HG03135 (cell line): ENCODE measurements around the gene ATP13A1.
"Not testable (repeated sequence)": the region's sequence is repeated elsewhere in the genome, so short reads cannot be mapped to it uniquely, and the experiment has no call there.

Source experiments
- ATAC-seq: cut with Tn5 transposase; IDR thresholded peaks from one replicate; pipeline ENCODE4 v1.9.1; 2021; ENCODE audit warnings: mild to moderate bottlenecking, moderate library complexity; ENCODE audit not compliant: unreplicated experiment

Gene ATP13A1

DNA sequence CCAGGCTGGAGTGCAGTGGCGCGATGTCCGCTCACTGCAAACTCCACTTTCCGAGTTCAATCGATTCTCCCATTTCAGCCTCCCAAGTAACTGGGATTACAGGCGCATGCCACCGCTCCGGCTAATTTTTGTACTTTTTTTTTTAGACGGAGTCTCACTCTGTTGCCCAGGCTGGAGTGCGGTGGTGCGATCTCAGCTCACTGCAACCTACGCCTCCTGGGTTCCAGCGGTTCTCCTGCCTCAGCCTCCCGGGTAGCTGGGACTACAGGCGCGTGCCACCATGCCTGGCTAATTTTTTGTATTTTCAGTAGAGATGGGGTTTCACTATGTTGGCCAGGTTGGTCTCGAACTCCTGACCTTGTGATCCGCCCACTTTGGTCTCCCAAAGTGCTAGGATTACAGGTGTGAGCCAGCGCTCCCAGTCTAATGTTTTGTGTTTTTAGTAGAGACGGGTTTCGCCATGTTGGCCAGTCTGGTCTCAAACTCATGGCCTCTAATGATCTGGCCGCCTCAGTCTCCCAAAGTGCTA lies 2.0 kb upstream of the ATP13A1 start:
- not testable (repeated sequence) for ATAC-seq

DNA sequence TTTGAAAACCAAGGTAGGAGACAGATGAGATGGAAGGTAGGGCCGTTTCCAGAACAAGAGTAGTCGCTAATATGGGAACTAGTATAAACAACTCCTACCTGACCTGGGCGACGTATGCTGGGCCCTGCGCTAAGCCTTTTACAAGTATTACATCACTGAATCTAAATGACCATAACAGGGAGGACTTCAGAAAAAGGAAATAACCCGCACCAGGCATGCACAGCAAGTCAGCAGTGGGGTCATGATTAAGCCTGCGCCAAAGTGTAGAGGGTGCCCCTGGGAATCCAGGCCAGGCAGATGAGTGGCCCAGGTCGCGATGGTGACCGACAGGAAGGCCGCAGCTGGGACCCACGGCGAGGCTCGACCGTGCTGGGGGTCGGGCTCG lies 613 bp downstream of the ATP13A1 start:
- peak; percentile 11 for ATAC-seq

DNA sequence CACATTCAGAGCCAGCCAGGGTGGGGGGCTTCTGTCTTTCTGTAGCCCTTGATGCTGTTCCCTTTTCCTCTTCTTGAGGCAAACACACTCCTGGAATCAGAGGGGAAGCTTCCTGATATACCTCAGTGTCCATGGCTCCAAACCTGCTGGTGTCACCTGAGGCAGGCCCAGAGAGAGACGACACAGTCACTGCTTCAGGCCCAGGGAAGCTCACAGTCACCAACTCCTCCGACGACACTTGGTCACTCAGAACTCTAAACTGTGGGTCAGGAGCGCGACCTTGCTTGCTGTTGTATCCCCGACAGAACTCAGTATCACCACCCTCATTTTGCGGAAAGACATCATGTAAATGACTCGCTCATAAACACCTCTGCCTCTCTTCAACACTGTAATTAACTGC lies 1.1 kb downstream of the ATP13A1 start:
- no peak for ATAC-seq

DNA sequence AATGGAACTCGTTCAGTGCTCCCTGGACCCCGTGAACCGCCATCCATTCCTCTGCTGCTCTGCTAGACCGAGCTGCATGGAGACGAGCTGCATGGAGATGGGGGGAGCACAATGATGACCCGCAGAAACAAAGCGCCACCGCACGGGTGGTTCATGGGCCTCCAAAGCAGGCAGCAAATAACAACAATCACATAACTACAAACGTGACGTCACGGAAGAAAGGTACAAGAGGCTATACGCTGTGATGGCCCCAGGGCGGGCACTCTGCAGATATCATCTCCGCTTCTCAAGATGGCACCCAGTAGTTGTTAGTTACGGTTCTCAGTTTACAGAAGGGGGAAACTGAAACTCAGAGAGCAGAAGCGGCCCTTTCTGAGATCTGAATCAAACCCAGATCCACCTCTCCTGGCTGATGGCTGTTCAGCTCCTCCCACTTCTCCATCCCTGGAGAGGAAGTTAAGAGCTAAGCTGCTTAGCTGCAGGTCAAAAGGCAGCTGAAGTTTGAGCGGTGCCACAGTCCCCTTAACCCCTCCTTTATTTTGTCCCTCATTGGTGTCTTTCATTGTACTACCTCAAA lies 1.7 kb downstream of the ATP13A1 start:
- peak; percentile 35 for ATAC-seq

DNA sequence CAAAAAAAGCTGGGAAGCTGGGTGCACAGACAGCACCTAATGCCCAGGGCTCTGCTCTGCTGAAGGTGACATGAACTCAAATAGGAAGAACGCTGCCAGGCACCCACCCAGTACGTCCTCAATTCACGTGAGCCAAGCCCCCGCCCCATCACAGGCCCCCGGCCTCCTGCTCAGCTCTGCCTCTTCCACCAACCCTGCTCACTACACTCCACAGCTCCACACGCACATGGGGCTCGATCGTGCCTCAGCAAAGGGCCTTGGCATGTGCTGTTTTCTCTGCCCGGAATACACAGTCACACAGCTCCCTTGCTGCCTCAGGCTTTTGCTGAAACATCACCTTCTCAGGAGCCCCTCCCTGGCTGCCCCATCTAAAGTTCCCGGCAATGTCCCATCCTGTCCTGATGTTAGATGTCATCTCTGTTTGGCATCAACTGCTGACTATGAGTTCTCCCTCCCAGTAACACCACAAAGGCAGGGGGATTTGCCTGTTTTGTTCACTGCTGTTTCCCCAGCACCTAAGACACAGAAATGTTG lies 2.3 kb downstream of the ATP13A1 start:
- ATAC-seq = no peak

DNA sequence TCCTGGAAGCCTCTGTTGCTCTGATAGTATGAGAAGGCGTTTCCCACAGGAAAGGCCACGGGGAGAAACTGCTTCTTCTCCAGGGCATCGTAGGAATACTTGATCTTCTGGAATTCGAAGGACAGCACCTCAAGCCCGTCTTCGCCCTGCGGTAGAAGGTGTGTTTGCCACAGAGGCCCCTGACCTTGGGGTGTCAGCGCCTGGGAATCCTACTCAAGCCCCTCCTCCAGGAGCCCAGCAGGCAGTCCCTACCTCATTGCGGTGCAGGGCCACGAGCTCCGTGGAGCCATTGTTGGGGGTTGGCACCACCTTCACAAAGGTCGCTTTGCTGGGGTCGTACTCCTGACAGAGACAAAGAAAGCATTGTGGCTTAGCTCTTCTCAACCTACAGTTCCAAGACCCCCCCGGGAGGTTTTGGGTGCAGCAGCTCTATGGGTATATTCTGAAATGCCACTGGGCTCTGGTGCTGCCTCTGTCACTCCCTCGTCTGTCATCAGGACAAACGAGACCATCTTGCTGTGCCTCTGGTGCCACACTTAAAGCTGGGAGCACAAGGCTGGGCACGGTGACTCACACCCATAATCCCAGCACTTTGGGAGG lies 3.7 kb downstream of the ATP13A1 start:
- ATAC-seq = no peak

DNA sequence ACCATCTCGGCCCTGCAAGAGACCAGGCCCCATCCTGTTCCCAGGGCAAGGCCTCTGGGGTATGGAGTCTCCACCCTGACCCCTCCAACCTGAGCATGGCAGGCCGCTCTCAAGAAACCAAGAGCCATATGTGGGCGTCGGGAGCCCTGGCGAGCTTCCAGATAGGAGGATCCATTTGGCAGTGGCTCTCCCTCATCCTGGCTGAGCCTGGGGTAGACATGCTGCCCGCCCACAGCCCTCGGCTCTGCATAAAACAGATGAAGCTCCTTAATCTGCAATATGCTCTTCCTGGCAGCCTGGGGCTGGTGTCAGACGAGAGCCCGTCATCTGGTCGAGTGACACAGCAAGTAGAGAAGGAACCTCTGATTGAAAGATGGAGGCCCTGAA lies 6.1 kb downstream of the ATP13A1 start:
- ATAC-seq = no peak

DNA sequence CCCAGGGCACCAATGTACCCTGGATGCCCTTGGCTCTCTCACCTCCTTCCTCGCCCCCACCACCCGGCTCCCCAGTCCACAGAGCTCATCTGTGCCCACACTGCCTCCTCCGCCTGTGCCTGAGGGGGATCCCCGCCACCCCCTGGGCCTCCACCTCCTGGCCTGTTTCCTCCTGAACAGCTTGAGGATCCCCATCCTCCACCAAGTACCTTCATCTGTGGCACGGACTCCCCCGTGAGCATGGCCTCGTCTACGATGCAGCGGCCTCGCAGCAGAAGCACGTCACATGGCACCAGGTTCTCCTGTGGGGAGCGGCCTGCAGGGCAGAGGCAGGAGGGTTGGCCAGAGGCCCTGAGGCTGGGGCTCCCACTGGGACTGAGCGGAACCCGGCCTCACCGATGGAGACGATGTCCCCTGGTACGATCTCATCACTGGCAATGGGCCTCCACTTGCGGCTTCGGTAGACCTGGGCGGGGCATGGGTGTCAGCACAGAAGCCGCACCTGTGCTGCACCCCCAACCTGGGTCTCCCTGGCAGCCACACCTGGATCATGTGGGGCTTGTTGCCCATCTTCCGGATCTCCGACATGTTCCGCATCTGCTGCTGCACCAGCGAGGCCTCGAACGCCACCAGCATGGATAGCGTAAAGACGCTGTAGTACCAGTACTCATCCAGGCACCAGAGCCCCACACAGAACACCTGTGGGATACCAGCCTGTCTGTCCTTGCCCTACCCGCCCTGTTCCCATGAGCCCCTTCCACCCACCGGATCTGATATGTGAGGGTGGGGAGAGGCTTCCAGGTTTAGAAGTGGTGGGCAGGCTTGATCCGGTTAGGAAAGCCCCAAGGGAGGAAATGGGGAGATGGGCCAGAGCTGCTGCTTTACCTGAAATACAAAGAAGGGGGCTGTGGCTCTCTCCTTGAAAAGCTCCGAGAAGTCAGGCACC lies 6.8 kb downstream of the ATP13A1 start:
- ATAC-seq = no peak

DNA sequence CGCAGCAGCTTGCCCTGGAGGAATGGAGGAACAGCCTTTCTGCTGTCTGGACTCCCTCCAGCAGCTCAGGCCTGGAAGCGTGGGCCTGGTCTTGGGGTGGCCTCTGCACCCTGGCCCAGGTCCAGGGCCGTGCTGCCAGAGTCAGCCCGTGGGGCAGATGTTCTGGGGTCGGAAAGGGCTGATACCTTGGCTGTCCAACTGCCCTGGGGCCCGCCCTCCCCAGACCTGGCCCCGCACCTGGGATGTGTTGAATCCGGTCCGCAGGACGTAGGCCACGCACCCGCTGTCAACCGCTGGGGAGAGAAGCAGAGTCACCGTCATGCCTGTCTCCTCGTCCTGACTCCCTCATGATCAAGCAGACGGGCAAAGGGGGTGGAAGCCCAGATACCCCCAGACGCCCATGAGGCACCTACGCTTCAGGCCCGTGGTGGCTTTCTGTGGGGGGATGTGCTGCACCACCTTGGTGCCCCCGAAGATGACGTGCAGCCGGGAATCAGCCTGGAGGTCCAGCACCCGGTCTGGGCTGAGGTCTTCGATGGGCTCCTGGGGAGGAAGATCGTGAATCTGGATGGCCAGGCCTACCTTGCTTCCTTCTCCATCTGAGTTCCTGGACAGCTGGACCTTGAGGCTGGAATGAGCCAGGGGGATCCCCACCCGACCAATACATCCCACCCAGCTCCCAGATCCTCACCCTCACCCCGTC lies 7.7 kb downstream of the ATP13A1 start:
- no peak for ATAC-seq

DNA sequence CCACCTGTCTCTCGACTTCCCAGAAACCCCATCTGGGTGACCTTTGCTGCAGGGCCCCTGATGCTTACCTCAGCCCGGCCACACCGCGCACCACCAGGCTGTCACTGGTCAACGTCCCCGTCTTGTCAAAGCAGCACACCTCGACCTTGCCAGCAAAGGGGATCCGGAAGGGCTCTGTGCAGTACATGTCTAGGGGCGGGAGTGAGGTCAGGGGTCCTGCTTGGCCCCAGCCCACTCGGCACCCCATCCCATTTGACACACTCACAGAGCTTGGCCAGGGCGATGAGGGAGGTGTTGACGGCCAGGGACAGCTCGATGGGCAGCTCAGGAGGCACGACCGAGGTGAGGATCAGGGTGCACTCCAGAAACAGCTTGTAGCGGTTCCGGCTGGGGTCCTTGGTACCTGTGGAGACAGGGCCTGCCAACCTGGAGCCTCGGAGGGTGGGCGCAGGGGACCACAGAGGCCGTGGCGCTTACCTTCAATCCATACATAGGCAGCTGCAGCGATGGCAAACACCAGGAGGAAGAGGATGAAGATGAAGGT lies 8.4 kb downstream of the ATP13A1 start:
- no peak for ATAC-seq

DNA sequence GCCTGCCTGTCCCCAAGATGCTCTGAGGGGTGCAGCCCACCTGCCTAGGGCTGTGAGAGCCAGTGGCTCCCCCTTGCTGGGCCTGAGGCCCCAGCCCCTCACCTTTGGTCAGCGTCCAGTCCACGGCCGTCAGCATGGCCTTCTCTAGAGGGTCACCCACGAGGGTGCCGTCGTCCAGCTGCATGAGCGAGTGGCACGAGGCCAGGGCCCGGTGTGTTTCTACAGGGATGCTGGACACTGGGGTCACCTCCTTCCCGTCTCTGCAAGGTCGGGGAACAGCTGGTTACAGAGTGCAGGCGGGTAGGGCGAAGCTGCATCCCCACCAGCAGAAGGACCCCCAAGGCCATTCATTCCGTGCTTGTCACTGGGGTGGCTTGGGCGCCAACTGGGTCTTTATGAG lies 9.0 kb downstream of the ATP13A1 start:
- no peak for ATAC-seq

DNA sequence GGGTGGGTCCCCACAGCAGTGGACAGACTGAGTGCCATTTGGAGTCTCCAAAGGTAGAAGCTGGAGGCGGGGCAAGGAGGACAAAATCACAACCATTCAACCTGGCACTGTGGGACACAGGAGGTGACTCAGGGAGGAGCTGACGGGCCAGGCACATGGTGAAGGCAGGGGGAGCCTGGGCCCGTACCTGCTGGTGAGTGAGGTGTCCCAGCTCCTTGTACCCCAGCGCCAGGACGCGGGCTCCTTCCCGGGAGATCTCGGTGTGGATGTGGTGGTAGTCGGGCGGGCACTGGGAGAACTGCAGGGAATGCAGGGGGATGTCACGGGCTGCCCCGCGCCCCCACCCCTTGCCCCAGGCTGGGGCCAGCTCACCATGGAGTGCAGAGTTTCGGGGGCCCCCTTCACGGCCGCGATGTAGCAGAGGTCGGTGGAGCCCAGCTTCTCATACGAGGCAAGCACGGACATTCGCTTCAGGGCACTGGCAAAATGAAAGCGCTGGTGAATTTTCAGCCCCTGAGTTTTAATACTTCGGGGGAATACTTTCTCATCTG lies 9.8 kb downstream of the ATP13A1 start:
- ATAC-seq = no peak

DNA sequence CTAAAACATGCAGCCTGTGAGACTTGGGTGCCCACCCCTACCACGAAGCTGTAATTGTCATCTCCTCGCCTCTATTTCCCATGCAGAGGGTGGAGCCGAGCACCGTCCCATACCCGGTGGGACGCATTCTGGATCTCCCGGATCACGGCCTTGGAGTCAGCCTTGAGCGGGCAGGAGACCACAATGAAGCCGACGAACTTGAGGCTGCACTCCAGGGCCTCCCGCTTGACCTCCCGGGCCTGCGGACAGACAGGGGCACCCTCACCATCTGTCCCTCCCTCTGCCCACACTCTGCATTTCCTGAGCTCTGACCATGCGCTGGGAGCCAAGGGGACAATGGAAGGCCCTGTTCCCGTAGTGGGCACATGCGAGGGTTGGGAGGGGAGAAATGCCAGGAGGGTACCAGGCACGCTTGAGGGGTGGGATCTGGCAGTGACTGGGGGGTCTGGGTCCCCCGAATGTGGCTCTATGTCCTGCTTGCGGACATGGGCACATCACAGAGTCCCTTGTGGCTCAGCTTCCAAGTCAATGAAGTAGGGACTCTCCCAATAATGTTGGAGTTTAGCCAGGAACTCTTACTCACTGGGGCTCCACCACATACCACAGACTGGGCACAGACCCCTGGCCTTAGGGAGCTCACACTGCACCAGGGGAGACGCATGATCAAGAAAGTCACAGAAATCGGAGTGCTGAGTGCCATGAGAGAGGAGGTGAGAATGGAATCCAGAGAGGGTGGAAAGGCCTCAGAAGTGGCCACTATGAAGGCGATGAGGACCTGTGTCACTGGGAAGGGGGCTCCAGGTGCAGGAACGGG lies 10.8 kb downstream of the ATP13A1 start:
- ATAC-seq = no peak

DNA sequence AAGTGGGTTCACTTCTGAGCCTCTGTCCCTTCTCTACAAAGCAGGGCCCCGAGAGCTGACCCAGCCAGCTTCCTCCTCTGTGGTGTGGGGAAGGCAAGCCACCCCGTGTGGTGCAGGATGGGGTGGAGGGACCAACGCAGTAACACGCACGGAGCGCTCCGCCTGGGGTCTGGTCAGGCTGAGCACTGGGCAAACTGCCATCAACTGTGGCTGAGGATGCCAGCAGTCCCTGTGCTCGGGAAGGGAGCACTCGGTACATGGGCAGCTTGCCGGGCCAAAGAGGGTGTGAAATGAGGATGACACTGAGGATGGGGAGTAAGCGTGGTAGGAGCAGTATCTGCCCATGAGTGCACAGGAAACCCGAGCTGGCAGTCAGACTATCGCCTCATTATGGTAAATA lies 12.4 kb downstream of the ATP13A1 start:
- no peak for ATAC-seq

DNA sequence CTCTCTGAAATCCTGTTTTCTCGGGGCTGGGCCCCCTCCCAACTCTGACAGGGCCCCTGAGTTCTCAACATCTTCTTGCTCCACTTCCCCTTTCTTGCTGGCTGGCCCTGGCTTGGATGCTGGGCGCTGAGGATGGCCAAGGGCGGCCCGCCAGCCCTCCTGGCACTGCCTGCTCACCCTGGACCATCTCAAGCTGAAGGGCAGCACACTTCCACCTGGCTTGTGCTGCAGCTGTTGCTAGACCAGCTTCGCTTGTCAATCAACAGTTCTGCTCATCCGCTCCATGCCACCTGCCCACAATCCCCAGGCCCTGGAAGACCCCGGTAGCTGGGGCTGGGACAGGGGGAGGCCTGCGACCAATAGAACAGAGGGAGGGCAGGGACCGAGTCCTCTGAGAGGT lies 13.1 kb downstream of the ATP13A1 start:
- ATAC-seq = no peak

DNA sequence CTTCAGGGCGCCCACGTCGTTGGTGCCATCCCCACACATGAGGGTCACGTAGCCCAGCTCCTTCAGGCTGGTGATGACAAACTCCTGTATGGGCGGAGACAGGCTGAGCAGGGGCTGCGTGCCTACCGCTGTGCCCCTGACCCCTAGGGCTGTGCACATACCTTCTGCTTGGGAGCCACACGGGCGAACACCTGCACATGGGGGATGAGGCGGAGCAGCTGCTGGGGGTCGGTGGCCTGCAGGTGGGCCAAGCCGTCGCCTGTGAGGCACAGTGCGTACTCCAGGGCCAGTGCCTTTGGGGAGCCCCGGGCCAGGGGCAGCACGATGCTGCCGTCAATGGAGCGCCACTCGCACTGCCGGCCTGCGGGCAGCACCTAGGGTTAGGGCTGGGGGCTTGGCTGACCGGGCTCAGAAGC lies 13.9 kb downstream of the ATP13A1 start:
- ATAC-seq = no peak

DNA sequence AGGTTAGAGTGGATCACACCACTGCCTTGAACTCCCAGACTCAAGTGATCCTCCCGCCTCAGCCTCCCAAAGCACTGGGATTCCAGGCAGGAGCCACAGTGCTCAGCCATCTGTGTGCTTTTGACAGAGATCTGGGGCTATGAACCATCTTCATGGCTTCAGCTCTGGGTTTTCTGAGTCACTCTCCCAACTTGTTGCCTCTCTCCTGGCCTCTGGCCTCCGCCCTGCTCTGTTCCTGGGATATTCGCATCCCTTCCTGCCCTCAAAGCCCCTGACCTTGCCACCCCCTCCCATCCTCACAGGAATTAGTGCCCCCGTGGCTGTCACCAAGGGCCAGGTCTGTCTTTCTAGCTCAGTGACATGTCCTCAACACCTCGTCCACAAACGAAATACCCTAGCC lies 14.3 kb downstream of the ATP13A1 start:
- ATAC-seq = no peak

DNA sequence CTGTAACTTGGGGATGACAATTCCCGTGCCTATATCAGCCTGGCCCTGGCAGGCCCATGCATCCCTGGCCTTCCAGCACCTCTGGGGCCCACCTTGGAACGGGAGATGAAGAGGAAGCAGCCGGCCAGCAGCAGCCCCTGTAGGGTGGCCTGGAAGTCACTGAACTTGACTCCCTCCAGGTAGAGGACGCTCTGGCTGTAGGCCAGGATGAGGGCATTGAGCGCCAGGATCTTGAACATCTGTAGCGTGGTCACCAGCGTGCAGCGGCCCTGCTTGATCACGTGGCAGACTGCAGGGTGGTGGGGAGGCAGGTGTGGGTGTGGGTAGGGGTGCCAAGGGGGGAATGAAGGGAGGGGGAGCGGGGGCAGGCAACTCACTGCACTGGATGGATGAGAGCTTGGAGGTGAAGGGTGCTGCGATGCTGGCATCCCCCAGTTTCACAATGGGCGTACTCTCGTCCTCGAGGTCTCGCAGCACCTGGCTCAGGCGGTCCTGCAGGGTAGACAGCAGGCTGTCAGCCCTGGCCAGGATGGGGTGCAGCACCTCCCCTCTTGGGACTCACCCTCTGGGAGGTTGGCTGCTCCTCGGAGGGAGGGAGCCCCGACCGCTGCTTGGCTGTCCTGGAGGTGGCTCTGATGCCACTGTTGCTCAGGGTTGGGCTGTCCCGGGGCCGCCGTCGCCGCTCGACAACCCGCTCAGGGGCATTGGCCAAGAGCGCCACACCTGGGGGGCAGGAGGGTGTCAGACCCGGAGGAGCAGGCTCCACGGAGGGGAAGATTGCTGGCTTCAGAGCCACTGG lies 16.2 kb downstream of the ATP13A1 start:
- no peak for ATAC-seq
